Heart left ventricle (tissue), 13 donors: ENCODE results near the gene COLEC11.

Experiments used
- POLR2A ChIP-seq, 2 donors: fragments of 450-650 bp; IDR thresholded peaks; one replicate each; pipeline ENCODE4 v1.6.1; 2017; ENCODE audit warnings: antibody characterized with exemption in 2 of 2, mild to moderate bottlenecking in 2 of 2, moderate library complexity in 2 of 2
- TF ChIP-seq, protein P1 (sequence below), 12 donors: fragments of 200-600 bp; sonication (generic) in 4 of 12; IDR thresholded peaks; one replicate each; pipeline versions ENCODE4 v1.5.0 to v1.8.0; 2018 to 2022; ENCODE audit warnings: antibody characterized with exemption in 12 of 12, mild to moderate bottlenecking in 5 of 12
- donor health status: ischemic (EF 13 %, LVEDD 7.1; RV severe dilation, severe dysfunction).
- donor health status: DM: no; HTN: yes; CAD: no.
- donor health status: DM: no; HTN: no; CAD: no.
- donor health status: ischemic (EF 25% LVEDD 6.9; RV normal size, moderate dysfunction).
- donor health status: ischemic (EF 25% LVEDD 5.7; RV mildly dilated, moderate dysfunction).
- donor health status: ischemic (EF 35%, LVEDD 5.7; RV mildly dilated, moderate dysfunction).
- donor health status: nonischemic (EF 11% LVEDD 7.7; RV severe dilation, severe dysfunction).
- donor health status: DM: yes; HTN: yes; CAD: no.
- donor health status: PGD.
- donor health status: ischemic (EF 29% LVEDD 5.4; RV normal size, mild dysfunction).
- donor health status: nonischemic (EF 23%, LVEDD 6.1; RV moderate dilation, normal function).

DNA sequence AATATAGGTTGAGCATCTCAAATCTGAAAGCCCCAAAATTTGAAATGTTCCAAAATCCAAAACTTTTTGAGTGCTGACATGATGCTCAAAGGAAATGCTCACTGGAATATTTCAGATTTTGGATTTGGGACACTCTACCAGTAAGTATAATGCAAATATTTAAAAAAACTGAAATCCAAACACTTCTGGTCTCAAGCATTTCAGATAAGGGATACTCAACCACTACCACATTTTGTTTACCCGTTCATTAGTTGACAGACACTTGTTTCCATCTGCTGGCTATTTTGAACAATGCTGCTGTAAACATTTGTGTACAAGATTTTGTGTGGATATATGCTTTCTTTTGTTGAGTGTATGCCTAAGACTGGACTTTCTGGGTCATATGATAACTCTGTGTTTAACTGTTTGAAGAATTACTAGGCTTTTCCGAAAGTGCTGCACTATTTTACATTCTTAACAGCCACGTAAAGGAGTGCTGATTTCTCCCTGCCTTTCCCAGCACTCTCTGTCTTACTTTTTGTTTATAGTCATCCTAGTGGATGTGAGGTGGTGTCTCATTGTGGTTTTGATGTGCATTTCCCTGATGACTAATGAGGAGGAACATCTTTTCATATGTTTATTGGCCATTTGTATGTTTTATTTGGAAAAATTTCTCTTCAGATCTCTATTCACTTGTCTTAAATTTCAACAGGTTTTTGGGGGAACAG is 89.0 kb downstream of the COLEC11 start:
- TF ChIP-seq, protein P1, sequence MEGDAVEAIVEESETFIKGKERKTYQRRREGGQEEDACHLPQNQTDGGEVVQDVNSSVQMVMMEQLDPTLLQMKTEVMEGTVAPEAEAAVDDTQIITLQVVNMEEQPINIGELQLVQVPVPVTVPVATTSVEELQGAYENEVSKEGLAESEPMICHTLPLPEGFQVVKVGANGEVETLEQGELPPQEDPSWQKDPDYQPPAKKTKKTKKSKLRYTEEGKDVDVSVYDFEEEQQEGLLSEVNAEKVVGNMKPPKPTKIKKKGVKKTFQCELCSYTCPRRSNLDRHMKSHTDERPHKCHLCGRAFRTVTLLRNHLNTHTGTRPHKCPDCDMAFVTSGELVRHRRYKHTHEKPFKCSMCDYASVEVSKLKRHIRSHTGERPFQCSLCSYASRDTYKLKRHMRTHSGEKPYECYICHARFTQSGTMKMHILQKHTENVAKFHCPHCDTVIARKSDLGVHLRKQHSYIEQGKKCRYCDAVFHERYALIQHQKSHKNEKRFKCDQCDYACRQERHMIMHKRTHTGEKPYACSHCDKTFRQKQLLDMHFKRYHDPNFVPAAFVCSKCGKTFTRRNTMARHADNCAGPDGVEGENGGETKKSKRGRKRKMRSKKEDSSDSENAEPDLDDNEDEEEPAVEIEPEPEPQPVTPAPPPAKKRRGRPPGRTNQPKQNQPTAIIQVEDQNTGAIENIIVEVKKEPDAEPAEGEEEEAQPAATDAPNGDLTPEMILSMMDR (IDR thresholded peaks at IDR 0.05) = no peak
- no peak for TF ChIP-seq POLR2A (IDR thresholded peaks at IDR 0.05)
